Ectodermal cell (in vitro differentiated cells): ENCODE results near the gene ZNF530.

Experiments
- H3K27ac ChIP-seq: 2 replicates; pipeline ENCODE4 v1.7.0; 2013; ENCODE audit warnings: mild to moderate bottlenecking, low read depth, low read length; ENCODE audit not compliant: insufficient read depth, poor library complexity, severe bottlenecking
- H3K27me3 ChIP-seq: 2 replicates; pipeline ENCODE4 v1.7.0; 2013; ENCODE audit warnings: mild to moderate bottlenecking, low read length; ENCODE audit not compliant: insufficient read depth, control insufficient read depth, poor library complexity, severe bottlenecking
- H3K36me3 ChIP-seq: one replicate; pipeline ENCODE4 v1.7.0; 2013; ENCODE audit warnings: low read length; ENCODE audit not compliant: control insufficient read depth, insufficient read depth
- H3K4me1 ChIP-seq: one replicate; pipeline ENCODE4 v1.7.0; 2013; ENCODE audit warnings: low read length; ENCODE audit not compliant: control insufficient read depth, insufficient read depth
- H3K4me3 ChIP-seq: 2 replicates; pipeline ENCODE4 v1.7.0; 2013; ENCODE audit warnings: low read depth, low read length, control low read depth; ENCODE audit not compliant: insufficient read depth
- H3K9me3 ChIP-seq: 2 replicates; pipeline ENCODE4 v1.7.0; 2013; ENCODE audit warnings: mild to moderate bottlenecking, low read length, moderate library complexity; ENCODE audit not compliant: control insufficient read depth
- WGBS, 2 experiments: methylation state at CpG; one replicate each; pipeline ENCODE4 v1.1.7; 2013; ENCODE audit warnings: missing lambda C conversion rate in 2 of 2; 5-methylcytosine and 5-hydroxymethylcytosine counted together

Gene ZNF530

GRCh38 chr19:57643734-57644133 lies 44.0 kb downstream of the ZNF530 start:
- Histone ChIP-seq H3K4me3 (no peak overlapping the region), H3K27ac (no peak overlapping the region), H3K36me3 (peaks cover 44% of the 10 kb centered on the region), H3K4me1 (no peaks in the 10 kb centered on the region), H3K27me3 (no peaks in the 10 kb centered on the region), H3K9me3 (no peaks in the 10 kb centered on the region)

GRCh38 chr19:57648331-57649003 lies 48.8 kb downstream of the ZNF530 start:
- H3K27me3 ChIP-seq, result no peaks in the 10 kb centered on the region
- no peaks in the 10 kb centered on the region for H3K9me3 ChIP-seq
- no peak overlapping the region for H3K4me3 ChIP-seq
- 81 to 86% methylated on average over 5 to 6 of the region's 6 CpGs for WGBS, 2 experiments
- no peaks in the 10 kb centered on the region for H3K4me1 ChIP-seq
- no peak overlapping the region for H3K27ac ChIP-seq
- no peaks in the 10 kb centered on the region for H3K36me3 ChIP-seq

- no peak overlapping the region for H3K27ac ChIP-seq
- H3K4me1 ChIP-seq, result no peaks in the 10 kb centered on the region
- 74 to 75% methylated on average over 6 of the region's 6 CpGs for WGBS, 2 experiments
Observed at GRCh38 chr19:57651654-57651996, 51.9 kb downstream of the ZNF530 start.

GRCh38 chr19:57653689-57654088 lies 54.0 kb downstream of the ZNF530 start:
- WGBS, 2 experiments, result 81 to 87% methylated on average over 2 of the region's 2 CpGs
- Histone ChIP-seq H3K27me3 (peaks cover 4% of the 10 kb centered on the region), H3K27ac (no peak overlapping the region), H3K4me3 (no peak overlapping the region), H3K36me3 (no peaks in the 10 kb centered on the region), H3K9me3 (no peaks in the 10 kb centered on the region), H3K4me1 (no peaks in the 10 kb centered on the region)

More at GRCh38 chr19:57651654-57651996, 51.9 kb downstream of the ZNF530 start:
- no peak overlapping the region for H3K4me3 ChIP-seq
- H3K27me3 ChIP-seq, result no peaks in the 10 kb centered on the region
- H3K9me3 ChIP-seq, result no peaks in the 10 kb centered on the region
- H3K36me3 ChIP-seq, result no peaks in the 10 kb centered on the region

GRCh38 chr19:57655443-57655842 lies 55.8 kb downstream of the ZNF530 start:
- Histone ChIP-seq H3K4me1 (no peaks in the 10 kb centered on the region), H3K27me3 (peaks cover 18% of the 10 kb centered on the region), H3K36me3 (no peaks in the 10 kb centered on the region), H3K9me3 (no peaks in the 10 kb centered on the region), H3K27ac (no peak overlapping the region), H3K4me3 (no peak overlapping the region)
- WGBS, 2 experiments, result 79 to 96% methylated on average over 1 of the region's 1 CpG

- H3K4me3 ChIP-seq, result no peak overlapping the region
- H3K9me3 ChIP-seq, result no peaks in the 10 kb centered on the region
- 80% methylated on average over 1 of the region's 1 CpG; no CpG with 5 or more reads in 1 of the 2 experiments for WGBS, 2 experiments
Observed at GRCh38 chr19:57656346-57656745, 56.7 kb downstream of the ZNF530 start.

More at GRCh38 chr19:57656346-57656745, 56.7 kb downstream of the ZNF530 start:
- no peaks in the 10 kb centered on the region for H3K36me3 ChIP-seq
- H3K27ac ChIP-seq, result no peak overlapping the region
- H3K4me1 ChIP-seq, result no peaks in the 10 kb centered on the region
- peaks cover 27% of the 10 kb centered on the region for H3K27me3 ChIP-seq
